ENCODE results near the gene CASP10. TPM values are rescaled to one million over a fixed set of nuclear protein-coding genes. Genes with fewer than 3 reads are reported as not detected.

Gene CASP10
- total and polyA plus RNA-seq, 9 of the 15 experiments (the other 6 are each of a cell fraction or from before 2014, with no cell fraction given) = 7.1 to 20.4 (median 10.8) TPM

- no peak for TF ChIP-seq RERE (CRISPR knock-in tag; IDR thresholded peaks at IDR 0.05; ENCODE audit: borderline replicate concordance)
- TF ChIP-seq ZKSCAN1 (IDR thresholded peaks at IDR 0.05; ENCODE audit: low read depth, low read length) = no peak
- no peak for TF ChIP-seq ARID4B (CRISPR knock-in tag; IDR thresholded peaks at IDR 0.05)
- TF ChIP-seq HNRNPUL1 (IDR thresholded peaks at IDR 0.05; ENCODE audit: low read length) = no peak
- TF ChIP-seq RAD51 (IDR thresholded peaks at IDR 0.05; ENCODE audit: borderline replicate concordance, low read depth) = no peak
- TF ChIP-seq THAP7 (CRISPR knock-in tag; IDR thresholded peaks at IDR 0.05) = no peak
- no peak for TF ChIP-seq L3MBTL2 (IDR thresholded peaks at IDR 0.05)
- no peak for TF ChIP-seq ZNF398 (CRISPR knock-in tag; IDR thresholded peaks at IDR 0.05)
- TF ChIP-seq UBTF (IDR thresholded peaks at IDR 0.05; ENCODE audit: borderline replicate concordance in 1 of 2, low read depth in 2 of 2, low read length in 2 of 2) = no peak
- no peak for TF ChIP-seq ZNF436 (CRISPR knock-in tag; IDR thresholded peaks at IDR 0.05)
Observed at GRCh38 chr2:201255408-201256033, 72.6 kb downstream of the CASP10 start (continued).

Measured in K562 (cell line).